Stimulated activated CD8-positive, alpha-beta memory T cell treated with anti-CD3 and anti-CD28 coated beads, Interleukin-4, amount 100 ng/mL, for 1 hour (primary cell): Measurements from ENCODE around the gene IFNL4.

Experiments
- DNase-seq, 2 donors: peaks; one replicate each; pipeline ENCODE4 v3.0.0-alpha.2; 2020; ENCODE audit warnings: low read depth in 2 of 2, low spot score in 1 of 2

Gene IFNL4

GRCh38 chr19:39196860-39197562, 51.6 kb downstream of the IFNL4 start, which contains the start of gene NCCRP1:
Gene NCCRP1, plus strand, starts transcription at chr19:39196964. Its CDS starts 19 bp downstream, at chr19:39196983.
- DNase-seq = no peak

GRCh38 chr19:39196320-39196719, 52.3 kb downstream of the IFNL4 start:
- DNase-seq = no peak
